Germinal center (tissue), 1 donor: ENCODE measurements around the gene PINK1.
"Not testable (repeated sequence)": the region's sequence is repeated elsewhere in the genome, so short reads cannot be mapped to it uniquely, and the experiment has no call there.

Source experiments
- DNase-seq: peaks from one replicate; pipeline ENCODE4 v3.0.0; 2012; ENCODE audit warnings: mixed read lengths, low spot score

Gene PINK1

DNA sequence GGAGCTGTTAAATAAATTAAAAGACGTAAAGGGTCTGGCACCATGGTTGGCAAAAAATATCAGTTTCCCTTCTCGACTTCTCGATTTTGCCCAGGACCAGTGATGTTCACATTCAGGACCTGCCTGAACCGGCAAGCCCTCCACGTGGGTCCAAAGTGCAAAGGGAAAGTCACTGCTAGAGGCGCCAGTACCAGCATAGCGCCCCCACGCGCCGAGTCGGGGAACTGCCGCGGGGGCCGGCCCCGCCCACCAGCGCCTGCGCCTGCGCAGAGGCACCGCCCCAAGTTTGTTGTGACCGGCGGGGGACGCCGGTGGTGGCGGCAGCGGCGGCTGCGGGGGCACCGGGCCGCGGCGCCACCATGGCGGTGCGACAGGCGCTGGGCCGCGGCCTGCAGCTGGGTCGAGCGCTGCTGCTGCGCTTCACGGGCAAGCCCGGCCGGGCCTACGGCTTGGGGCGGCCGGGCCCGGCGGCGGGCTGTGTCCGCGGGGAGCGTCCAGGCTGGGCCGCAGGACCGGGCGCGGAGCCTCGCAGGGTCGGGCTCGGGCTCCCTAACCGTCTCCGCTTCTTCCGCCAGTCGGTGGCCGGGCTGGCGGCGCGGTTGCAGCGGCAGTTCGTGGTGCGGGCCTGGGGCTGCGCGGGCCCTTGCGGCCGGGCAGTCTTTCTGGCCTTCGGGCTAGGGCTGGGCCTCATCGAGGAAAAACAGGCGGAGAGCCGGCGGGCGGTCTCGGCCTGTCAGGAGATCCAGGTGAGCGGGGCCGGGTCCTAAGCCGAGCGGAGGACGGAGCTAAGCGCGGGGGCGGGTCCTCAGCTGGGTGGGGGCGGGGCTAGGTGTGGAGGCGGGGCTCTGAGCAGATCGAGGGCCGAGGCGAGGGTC lies at the start of gene PINK1:
TSS of gene PINK1 (plus strand) at position 269 of the 875 bp plus-strand sequence. CDS start at position 360, 91 bp downstream.
- DNase-seq: peak; percentile 89

DNA sequence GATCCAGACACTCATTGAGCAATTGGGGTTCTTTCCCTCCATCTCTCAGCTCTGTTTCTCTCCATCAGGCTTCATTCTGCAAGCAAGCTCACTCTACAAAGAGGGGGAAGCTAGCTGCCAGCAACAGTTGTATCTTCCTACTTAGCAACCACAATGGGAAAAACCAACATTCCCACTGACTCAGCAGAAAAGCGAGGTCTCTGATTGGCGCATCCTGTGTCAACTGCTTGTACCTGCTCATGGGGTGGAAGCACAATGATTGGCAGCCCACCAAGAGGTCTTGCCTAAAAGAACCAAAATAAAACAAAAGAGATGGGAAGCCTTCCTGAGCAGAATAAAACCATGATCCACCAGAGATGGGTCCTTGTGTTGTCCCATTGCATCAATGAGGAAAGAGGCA lies 48.4 kb upstream of the PINK1 start:
- DNase-seq: no peak

DNA sequence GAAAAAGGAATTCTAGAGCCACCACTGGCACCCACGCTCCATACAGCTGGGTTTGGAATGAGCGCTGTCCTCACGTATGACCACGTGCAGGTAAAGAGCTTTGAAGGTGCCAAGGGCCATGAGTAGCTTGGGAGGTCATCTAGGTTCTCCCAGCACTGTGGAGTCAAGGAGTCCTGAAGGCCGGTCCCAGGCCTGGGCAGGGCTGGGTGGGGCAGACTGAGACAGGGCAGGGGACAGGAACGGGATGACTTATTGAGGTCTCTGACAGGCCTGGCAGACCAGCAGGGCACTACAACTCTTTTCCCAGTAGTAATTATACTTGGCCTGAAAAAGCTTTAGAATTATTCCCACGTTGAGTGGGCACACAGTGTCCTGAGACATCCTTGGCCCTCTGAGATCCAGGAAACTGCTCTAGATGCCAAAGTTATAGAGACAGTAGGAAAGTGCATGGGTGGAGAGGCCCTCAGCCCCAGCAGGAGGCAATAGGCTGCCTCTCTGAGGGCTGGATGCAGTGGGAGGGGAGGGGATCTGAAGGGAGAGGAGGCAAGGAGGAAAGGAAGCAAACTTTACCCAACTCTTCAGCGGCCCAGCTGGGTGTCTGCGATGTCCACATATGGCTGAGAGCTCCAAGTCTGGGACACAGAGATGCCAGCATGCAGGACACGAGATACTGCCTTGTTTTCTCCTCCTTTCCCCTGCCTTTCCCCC lies 46.2 kb upstream of the PINK1 start:
- DNase-seq: no peak

DNA sequence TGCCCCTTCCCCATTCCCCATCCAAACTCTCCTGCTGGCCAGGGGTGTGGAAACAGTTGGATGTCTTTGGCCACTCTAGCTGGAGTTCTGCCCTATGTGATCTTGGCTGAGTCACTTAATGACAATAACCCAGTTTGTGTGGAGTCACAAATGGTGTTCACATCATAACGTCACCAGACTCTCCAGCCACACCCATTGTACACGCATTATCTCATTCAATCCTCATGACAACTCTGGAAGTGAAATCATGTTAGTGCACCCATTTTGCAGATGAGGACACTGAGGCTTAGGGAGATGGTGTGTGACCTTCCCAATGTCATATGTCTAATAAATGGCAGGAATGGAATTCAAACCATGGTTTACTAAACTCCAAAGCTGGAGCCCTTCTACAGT lies 45.6 kb upstream of the PINK1 start:
- DNase-seq: no peak

DNA sequence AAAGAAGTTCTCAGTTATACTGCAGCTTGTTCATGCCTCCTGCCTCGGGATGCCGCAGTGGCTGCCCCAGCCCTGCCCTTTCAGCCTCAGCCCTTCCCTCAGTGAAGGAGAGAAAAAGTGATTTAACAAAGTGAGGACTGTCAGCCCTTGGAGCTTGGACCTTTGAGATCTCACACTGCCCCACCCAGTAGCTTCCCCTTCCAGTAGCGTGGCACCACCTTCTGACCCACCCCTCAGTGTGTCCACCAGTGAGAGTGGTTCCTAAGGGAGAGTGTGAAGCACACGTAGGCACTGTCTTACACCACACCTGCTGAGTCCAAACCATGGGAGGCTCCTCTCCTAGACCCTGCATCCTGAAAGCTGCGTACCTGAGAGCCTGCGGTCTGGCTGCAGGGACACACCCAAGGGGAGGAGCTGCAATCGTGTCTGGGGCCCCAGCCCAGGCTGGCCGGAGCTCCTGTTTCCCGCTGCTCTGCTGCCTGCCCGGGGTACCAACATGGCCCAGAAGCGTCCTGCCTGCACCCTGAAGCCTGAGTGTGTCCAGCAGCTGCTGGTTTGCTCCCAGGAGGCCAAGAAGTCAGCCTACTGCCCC lies 44.5 kb upstream of the PINK1 start, which contains the start of gene CDA:
TSS of gene CDA (plus strand) at position 464 of the 592 bp plus-strand sequence. CDS start at position 497, 33 bp downstream.
- no peak for DNase-seq

DNA sequence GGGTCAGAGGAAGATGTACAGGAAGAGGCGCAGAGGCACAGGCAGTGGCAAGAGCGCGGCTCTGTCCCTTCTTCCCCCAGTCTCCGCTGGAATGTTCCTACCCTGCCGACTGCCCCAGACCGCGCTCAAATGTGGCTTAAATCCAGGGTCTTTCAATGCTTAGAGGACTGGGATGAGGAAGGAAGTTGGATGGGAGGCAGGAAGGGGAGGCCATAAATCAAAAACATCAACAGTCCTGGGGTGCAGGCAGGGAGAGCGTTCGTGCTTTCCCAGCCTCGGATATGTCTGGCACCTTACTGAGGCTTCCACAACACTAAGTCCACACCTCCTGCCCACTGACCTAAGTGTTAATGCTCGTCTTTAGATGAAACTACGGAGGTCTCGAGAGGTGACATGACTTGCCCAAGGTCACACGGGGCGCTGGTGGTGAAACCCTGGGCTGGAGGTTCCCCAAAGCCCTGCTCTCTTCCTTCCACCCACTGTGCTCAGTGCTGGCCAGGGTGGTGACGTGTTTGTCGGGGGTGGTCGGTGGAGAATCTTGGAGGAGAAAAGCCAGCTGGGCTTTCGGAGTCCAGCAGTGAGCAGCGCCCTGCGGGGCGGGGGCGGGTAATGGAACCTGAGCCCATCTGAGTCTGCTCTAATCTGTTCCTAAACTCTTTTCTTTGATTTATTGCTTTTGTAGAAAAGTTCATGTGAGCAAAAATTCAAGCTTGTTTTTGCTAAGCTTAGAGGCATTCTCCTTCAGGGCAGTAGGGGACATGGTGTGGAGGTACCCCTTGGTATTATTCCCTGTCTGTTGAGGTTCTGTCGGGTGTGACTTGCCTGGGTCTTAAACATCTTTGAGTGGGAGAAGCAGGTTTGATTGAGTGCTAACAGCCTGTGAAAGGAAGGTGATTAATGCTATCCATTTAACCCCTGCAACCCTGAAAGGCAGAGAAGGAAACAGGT lies 43.7 kb upstream of the PINK1 start:
- no peak for DNase-seq

DNA sequence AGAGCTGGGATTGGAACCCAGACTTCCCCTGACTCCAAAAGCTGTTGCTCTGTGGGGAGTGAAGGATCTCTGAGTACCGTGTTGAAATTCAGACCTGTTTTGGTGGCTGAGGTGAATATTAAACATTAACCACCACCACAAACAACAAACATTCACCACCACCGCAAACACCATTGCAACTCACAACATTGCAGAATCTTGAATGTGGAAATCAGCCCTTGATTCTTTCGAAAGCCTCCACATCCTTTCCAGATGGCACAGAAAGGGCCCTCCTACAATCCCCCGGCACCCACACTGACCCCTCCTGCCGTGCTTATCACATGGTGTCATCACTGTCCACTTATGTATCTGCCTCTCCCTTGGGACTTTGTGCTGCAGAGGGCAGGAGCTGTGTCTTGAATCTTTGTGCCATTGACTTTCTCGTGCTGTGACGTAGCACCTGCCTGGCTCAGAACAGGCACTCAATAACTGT lies 42.9 kb upstream of the PINK1 start:
- DNase-seq: no peak

DNA sequence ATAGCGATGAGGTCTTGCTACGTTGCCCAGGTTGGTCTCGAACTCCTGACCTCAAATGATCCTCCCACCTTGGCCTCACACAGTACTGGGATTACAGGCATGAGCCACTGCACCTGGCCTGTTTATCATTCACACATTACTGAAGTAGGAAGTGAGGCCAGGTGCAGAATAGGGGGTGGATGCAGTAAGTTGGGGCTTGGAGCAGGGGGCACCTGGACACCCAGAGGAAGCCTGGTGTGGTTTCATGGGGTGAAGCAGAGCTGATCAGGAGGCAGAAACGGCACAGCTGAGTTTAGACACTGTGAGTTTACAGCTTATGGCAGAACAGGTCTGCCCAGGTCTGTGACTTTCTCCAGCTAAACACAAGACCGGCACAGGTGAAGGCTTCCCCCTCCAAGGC lies 39.5 kb upstream of the PINK1 start:
- no peak for DNase-seq

DNA sequence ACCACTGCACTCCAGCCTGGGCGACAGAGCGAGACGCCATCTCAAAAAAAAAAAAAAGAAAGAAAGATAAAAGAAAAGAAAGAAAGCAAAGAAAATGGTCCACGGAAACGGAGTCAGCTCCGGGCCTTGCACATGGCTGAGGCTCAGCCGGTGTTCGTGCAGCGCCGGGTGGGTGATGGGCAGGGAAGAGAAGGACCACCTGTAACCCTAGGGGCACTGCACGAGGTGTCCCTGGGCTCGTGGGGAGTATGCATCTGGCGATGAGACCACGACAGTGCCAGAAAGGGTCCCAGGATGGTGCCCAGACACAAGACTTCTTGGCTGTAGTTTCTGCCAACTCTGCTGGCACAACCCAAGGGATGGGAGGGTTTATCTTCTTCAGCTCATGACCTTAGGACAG lies 38.5 kb upstream of the PINK1 start:
- DNase-seq: no peak

DNA sequence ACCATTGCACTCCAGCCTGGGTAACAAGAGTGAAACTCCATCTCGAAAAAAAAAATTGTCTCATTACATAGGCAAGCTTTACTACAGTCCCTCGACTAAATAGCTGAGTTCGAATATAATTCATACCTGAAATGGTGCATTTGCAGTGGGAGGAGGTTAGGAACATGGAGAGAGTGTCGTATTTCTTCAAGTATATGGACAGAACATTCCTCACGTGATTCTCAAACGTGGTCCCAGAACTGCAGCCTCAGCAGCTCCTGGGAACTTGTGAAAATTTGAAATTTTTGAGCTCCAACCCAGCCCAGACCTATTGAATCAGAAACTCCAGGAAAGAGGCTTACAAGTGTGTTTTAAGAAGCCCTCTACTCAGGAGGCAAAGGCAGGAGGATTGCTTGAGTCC lies 37.2 kb upstream of the PINK1 start:
- no peak for DNase-seq

DNA sequence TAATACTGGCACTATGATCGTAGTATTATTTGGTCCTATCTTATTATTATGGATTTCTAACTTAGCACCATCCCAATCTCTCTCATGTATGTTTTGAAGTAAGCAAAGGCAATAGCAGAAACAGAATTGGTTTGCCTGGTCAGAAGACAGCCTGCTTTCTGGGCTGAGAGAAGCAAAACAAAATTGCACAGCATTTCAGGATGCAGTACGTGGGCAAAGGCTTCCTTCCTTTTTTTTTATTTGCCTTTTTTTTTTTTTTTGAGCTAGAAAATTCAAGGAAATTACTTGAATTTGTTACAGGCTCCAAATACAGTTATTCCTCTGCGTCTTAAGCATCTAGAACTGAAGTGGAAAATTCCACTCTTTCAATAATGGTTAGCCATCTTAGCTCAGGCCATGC lies 35.6 kb upstream of the PINK1 start:
- no peak for DNase-seq

DNA sequence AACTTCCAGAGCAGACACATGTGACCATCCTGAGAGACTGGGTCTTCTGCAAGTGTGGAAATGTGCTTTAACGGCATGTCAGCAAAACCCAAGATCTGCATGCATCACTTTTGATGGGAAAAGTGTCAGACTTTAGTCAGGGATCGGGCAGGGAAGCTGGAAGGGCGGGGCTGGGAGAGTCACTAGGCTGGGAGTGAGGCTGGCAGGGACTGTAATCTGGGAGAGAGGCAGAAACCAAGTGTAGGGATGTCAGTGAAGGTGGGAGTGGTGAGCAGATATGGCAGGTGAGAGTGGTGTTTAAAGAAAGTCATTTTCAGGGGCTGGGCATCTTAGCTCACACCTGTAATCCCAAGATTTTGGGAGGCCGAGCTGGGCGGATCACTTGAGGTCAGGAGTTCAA lies 33.1 kb upstream of the PINK1 start:
- no peak for DNase-seq

DNA sequence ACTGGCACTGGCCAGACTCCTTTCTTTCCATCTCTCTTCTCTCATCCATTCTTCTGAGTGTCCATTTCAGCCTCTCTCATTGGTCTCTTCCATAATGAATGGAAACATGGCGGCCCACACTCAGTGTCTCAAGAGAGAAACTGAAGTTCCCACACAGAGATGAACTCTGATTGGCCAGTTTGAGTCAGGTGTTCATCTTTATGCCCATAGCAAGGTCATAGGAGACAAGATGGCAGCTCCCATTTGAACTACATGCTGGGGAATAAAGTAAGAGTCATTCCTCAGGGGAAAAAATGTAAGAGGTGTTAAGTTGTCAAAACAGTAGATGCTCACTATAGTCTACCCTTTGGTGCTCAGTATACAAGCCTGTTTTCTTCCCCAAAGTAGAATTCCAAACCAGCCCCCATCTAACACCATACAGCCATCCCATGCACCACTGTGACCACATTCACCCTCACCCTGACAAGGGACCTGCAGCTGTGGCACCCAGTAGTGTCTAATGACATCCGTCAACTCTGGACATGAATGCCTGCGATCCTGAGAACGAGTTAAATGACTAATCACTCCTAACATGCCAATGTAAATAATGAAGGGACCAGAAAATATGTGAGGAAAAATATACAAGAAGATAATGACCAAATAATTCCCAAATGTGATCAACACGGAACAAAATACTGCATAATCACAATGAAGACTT lies 32.0 kb upstream of the PINK1 start:
- DNase-seq: no peak

DNA sequence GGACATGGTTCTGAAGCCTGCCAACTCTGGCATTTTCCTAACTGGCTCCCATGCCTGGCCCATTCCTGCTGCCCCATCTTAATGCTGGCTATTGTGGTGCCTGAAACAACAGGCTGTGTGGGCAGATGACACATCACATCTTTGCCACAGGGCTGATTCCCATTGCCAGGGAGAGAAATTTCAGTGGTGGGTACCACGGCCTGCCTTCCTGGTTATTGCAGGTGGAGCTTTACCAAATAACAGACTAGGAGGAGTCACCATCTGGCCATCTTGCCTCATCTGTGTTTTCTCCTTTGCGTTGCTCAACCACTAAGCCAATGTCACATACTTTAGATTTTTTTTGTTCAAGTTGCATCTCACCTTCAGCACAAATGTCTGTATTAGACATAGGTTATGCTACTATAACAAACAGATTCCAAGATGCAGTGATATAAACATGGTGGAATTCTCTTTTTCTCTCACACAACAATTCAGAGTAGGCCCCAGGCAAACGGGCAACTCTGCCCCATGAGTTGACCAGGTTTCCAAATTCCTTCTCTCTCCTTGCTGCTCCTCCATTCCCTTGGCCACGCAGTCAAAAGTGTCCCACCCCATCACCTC lies 30.3 kb upstream of the PINK1 start:
- DNase-seq: no peak

DNA sequence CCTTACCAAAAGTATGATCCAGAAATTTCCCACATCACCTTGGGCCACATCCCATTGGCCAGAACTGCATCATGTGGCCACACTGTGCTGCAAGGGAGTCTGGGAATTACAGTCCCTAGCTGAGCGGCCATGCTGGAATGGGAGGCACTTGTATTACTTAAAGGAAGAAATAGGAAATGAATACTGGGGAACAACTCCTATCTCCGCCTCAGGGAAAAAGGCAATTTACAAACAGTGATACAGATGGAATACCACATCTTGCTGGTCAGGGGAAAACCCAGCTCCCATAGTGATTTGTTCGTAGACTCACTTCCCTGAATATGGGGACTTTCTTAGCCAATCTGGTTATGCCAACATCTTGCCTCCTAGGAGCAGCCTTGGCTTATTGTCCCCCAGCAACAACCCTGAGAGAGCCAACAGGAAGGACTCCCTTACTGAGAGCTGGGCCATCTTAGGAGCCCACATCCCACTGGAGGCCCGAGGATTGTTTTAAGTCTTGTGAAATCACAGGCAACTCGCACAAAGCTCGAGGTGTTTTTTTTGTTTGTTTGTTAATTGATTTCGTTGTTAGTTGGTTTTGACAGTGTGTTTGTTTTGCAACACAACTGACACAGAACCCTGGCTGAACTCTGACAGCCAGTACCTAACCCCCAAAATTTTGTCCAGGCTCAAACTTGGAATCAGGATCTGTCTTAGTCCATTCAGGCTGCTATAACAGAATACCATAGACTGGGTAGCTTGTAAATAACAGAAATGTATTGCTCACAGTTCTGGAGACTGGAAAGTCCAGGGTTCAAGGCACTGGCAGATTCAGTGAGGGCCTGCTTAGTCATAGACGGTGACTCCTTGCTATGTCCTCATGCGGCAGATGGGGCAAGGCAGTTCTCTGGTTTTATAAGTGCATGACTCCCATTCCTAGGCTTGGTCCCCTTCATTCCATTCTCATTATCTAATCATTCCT lies 29.5 kb upstream of the PINK1 start:
- no peak for DNase-seq

DNA sequence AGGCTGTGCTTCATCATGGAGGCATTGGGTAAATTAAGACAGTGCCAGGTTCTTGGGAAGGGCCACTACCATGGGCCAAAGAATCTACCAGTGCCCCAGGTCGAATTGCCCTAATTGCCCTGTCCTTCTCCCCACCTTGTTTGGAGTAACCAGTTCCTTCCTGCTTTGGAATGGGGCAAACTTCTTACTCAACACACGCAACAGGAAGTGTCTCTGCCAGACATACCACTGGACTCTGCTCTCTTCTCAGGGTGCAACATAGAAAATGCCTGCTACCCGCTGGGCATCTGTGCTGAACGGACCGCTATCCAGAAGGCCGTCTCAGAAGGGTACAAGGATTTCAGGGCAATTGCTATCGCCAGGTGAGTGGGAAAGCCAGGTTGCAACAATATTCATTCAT lies 28.6 kb upstream of the PINK1 start:
- no peak for DNase-seq

DNA sequence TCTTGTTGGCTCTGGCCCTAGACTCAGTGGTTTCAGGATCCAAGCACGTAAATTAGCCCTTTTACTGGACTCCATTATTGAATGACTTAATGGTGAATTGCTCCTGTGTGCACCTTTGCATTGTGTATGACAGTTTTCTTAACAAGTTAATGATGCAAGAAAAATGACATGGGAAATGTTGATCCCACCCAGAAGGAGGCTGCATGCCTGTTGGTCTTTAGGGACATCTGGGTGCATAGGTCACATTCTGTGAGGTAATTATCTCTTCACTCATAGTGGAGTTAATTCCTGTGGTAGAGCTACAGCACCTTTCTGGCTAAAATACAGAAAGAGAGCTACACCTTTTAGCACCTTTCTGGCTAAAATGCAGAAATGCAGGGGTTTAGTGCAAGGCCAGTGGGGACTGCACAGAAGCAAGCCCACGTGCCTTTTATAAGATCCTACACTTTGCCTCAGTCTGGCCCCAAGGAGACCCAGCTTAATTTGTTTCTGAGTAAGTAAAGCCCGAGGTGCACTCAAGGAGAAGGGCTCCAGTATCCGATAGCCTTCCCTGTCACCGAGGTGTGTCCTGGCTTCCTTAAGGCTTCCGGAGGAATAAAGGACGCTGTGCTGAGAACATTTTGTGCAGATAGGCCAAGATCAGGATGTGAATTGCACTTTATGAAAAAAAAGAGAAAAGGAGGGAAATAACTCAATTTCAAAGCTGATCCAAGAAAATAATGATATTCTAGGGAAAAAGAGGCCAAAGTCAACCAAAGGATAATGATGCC lies 26.3 kb upstream of the PINK1 start:
- not testable (repeated sequence) for DNase-seq

DNA sequence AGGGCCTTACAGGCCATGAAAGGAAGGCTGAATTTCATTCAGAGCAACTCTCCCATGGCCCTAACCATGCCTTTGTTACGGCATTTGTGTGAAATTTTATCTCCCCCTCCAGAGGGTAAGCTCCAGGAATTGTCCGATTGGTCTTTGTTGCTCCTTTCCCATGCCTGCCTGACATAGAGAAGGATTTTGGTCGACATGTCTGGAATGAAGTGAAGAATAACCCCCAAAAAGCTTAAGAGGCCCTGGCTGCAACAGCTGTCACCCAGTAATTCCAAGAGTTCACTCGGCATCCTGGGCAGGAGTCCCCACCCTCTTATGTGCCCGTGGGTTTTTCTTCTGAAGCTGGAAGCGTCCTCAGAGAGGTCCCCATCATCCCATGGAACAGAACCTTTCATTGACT lies 23.7 kb upstream of the PINK1 start:
- no peak for DNase-seq

DNA sequence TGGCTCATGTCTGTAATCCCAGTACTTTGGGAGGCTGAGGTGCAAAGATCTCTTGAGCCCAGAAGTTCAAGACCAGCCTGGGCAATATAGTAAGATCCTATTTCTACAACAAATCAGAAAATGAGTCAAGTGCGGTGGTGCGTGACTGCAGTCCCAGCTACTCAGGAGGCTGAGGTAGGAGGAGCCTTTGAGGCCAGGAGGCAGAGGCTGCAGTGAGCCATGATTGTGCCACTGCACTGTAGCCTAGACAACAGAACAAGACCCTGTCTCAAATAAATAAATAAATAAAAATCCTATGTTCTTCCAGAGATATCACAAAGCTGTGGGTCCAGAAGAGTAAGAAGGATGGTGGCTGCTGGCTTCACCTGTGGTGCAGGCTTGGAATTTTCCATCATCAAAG lies 22.3 kb upstream of the PINK1 start:
- no peak for DNase-seq
